ENCODE results near the gene AK1.

Gene AK1

DNA sequence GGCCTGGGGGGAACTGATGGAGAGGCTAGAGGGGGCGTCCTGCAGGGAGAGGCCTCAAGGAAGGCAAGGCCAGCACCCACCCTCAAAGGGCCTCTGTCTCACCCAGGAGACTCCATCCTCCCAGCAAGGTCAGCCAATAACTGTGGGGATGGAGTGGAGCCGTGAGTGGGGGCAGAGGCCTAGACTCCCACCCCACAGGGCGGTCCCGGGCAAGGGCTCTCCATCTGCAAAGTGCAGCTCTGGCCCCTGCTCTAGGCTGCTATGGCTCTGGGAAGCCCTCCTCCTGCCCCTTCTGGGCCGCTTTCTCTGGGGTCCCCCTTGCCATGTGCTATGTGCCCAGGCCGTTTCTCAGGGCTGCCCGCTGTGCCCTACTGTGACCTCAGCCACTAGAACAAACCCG is 60.7 kb downstream of the AK1 start:
- TF ChIP-seq, protein P1, sequence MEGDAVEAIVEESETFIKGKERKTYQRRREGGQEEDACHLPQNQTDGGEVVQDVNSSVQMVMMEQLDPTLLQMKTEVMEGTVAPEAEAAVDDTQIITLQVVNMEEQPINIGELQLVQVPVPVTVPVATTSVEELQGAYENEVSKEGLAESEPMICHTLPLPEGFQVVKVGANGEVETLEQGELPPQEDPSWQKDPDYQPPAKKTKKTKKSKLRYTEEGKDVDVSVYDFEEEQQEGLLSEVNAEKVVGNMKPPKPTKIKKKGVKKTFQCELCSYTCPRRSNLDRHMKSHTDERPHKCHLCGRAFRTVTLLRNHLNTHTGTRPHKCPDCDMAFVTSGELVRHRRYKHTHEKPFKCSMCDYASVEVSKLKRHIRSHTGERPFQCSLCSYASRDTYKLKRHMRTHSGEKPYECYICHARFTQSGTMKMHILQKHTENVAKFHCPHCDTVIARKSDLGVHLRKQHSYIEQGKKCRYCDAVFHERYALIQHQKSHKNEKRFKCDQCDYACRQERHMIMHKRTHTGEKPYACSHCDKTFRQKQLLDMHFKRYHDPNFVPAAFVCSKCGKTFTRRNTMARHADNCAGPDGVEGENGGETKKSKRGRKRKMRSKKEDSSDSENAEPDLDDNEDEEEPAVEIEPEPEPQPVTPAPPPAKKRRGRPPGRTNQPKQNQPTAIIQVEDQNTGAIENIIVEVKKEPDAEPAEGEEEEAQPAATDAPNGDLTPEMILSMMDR (conservative IDR thresholded peaks at IDR 0.05; ENCODE audit: low read depth, low read length) = no peak
- DNase-seq (ENCODE audit: low read depth) = no peak
- H3K4me3 ChIP-seq (ENCODE audit: low read depth, low read length) = no peak overlapping the region
